HG02642 (cell line): ENCODE results near the gene GINS1.

ENCODE experiments used
- ATAC-seq: cut with Tn5 transposase; IDR thresholded peaks from one replicate; pipeline ENCODE4 v1.9.1; 2021; ENCODE audit warnings: mild to moderate bottlenecking; ENCODE audit not compliant: unreplicated experiment, poor library complexity

Gene GINS1

GRCh38 chr20:25452333-25452732 lies 44.9 kb downstream of the GINS1 start:
- ATAC-seq = no peak

GRCh38 chr20:25453035-25453810 lies 45.8 kb downstream of the GINS1 start:
- ATAC-seq = no peak

- no peak for ATAC-seq
Measured at GRCh38 chr20:25454153-25454900, 46.9 kb downstream of the GINS1 start.

GRCh38 chr20:25457886-25458680 lies 50.6 kb downstream of the GINS1 start:
- no peak for ATAC-seq

- no peak for ATAC-seq
Measured at GRCh38 chr20:25459111-25459830, 51.8 kb downstream of the GINS1 start.

GRCh38 chr20:25459916-25460535 lies 52.6 kb downstream of the GINS1 start:
- ATAC-seq = no peak

GRCh38 chr20:25460566-25461280 lies 53.2 kb downstream of the GINS1 start:
- ATAC-seq = no peak

- no peak for ATAC-seq
Measured at GRCh38 chr20:25461281-25461650, 53.8 kb downstream of the GINS1 start.

GRCh38 chr20:25461786-25462545 lies 54.5 kb downstream of the GINS1 start:
- no peak for ATAC-seq

- no peak for ATAC-seq
Measured at GRCh38 chr20:25464501-25465242, 57.2 kb downstream of the GINS1 start.

- ATAC-seq = no peak
Measured at GRCh38 chr20:25465243-25466135, 58.0 kb downstream of the GINS1 start.

- no peak for ATAC-seq
Measured at GRCh38 chr20:25466846-25467245, 59.4 kb downstream of the GINS1 start.

- no peak for ATAC-seq
Measured at GRCh38 chr20:25467441-25467840, 60.0 kb downstream of the GINS1 start.

- ATAC-seq = no peak
Measured at GRCh38 chr20:25468126-25469075, 60.9 kb downstream of the GINS1 start.

- ATAC-seq = no peak
Measured at GRCh38 chr20:25469558-25469957, 62.1 kb downstream of the GINS1 start.

GRCh38 chr20:25470045-25470444 lies 62.6 kb downstream of the GINS1 start:
- ATAC-seq = peak; percentile 73
